Hepatocyte (in vitro differentiated cells): ENCODE results near the gene PICALM.

ENCODE experiments used
- CTCF ChIP-seq: fragments of 200-600 bp; sonication (generic); IDR thresholded peaks from 2 replicates; pipeline ENCODE4 v1.5.1; 2016; ENCODE audit warnings: antibody characterized with exemption, mild to moderate bottlenecking; ENCODE audit not compliant: poor library complexity
- EZH2 ChIP-seq: fragments of 200-600 bp; sonication (generic); IDR thresholded peaks from 2 replicates; pipeline ENCODE4 v1.6.1; 2016; ENCODE audit warnings: antibody characterized with exemption, mild to moderate bottlenecking, borderline replicate concordance

- no peak for TF ChIP-seq CTCF
- no peak for TF ChIP-seq EZH2
These were observed 129.5 kb downstream of the PICALM start for GRCh38 chr11:85939099-85940015.
